ENCODE measurements around the gene RIPPLY3. TPM values are rescaled to one million over a fixed set of nuclear protein-coding genes. Genes with fewer than 3 reads are reported as not detected.
A peak's percentile ranks its signal among the peaks of the same experiment; 100 is the strongest.

The RIPPLY3 gene
- total and polyA plus RNA-seq, 2 of the 13 experiments (the other 11 are each of a cell fraction or from before 2014, with no cell fraction given), result 0.09 to 2.9 TPM

- TF ChIP-seq SP4 (CRISPR knock-in tag; IDR thresholded peaks at IDR 0.05) (no peak; the same call in 1 of the 2 replicates), ZBTB33 (CRISPR knock-in tag; IDR thresholded peaks at IDR 0.05) (0 out of 2 replicates have a peak, but pooled peaks have one; percentile 13), ZNF274 (CRISPR knock-in tag; IDR thresholded peaks at IDR 0.05) (no peak), ZNF10 (CRISPR knock-in tag; IDR thresholded peaks at IDR 0.05; ENCODE audit: borderline replicate concordance, low read depth) (no peak), ZNF7 (CRISPR knock-in tag; IDR thresholded peaks at IDR 0.05) (no peak), ARNT (IDR thresholded peaks at IDR 0.05) (no peak), ZNF800 (CRISPR knock-in tag; IDR thresholded peaks at IDR 0.05) (peak; percentile 89), MXI1 (IDR thresholded peaks at IDR 0.05; ENCODE audit: borderline replicate concordance, low read depth, low read length) (0 out of 3 replicates have a peak, but pooled peaks have one; percentile 36), RBAK (CRISPR knock-in tag; IDR thresholded peaks at IDR 0.05) (no peak), ZKSCAN8 (CRISPR knock-in tag; IDR thresholded peaks at IDR 0.05; ENCODE audit: borderline replicate concordance) (no peak), TFAP4 (IDR thresholded peaks at IDR 0.05; ENCODE audit: borderline replicate concordance, low read depth) (peak; percentile 83; the same call in 1 of the 2 replicates), ZNF331 (CRISPR knock-in tag; IDR thresholded peaks at IDR 0.05) (peak; percentile 86), PAXIP1 (CRISPR knock-in tag; conservative IDR thresholded peaks at IDR 0.05) (peak; percentile 31; the same call in 1 of the 2 replicates), ZHX1 (CRISPR knock-in tag; IDR thresholded peaks at IDR 0.05; ENCODE audit: low read depth) (no peak), ASH2L (IDR thresholded peaks at IDR 0.05; ENCODE audit: insufficient read length, low read depth, low read length) (peak; percentile 44), NFATC3 (CRISPR knock-in tag; IDR thresholded peaks at IDR 0.05) (no peak), DNMT1 (CRISPR knock-in tag; IDR thresholded peaks at IDR 0.05) (no peak)
Measured at GRCh38 chr21:37009740-37010341, 3.3 kb downstream of the RIPPLY3 start (continued).

All from HepG2 (cell line).